ENCODE data around the gene TNPO1.
A peak's percentile ranks its signal among the peaks of the same experiment; 100 is the strongest.

TNPO1 gene

GRCh38 chr5:72956324-72957140, 140.1 kb downstream of the TNPO1 start:
- Histone ChIP-seq H3K27ac (ENCODE audit: low read length) (no peak overlapping the region), H3K4me3 (ENCODE audit: low read length) (peak overlapping the region; percentile 70), H3K9ac (ENCODE audit: low read depth, low read length) (peak overlapping the region; percentile 61), H3K9me3 (ENCODE audit: insufficient read depth, low read depth, low read length) (no peaks in the 10 kb centered on the region), H3K4me1 (ENCODE audit: insufficient read depth, low read length) (peaks cover 14% of the 10 kb centered on the region), H3K27me3 (ENCODE audit: insufficient read depth, low read length) (peaks cover 19% of the 10 kb centered on the region; the same call in 1 of the 2 replicates), H3K36me3 (ENCODE audit: insufficient read depth, low read depth, low read length) (no peaks in the 10 kb centered on the region)

DNA sequence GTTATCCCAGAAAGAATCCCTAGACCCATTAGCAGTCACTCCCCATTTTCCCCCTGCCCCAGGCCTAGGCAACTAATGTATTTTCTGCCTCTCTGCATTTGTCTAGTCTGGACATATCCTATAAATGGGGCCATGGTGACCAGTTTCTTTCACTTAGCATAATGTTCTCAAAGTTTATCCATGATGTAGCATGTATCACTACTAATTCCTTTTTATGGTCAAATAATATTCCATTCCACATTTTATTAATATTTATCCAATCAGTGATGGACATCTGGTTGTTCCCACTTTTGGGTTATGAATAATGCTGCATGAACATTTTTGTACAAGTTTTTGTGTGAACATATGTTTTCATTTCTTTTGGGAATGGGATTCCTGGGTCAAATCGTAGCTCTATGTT, 140.9 kb downstream of the TNPO1 start:
- H3K27ac ChIP-seq (ENCODE audit: low read length), result no peak overlapping the region
- H3K4me1 ChIP-seq (ENCODE audit: insufficient read depth, low read length), result peaks cover 14% of the 10 kb centered on the region
- peaks cover 19% of the 10 kb centered on the region; the same call in 1 of the 2 replicates for H3K27me3 ChIP-seq (ENCODE audit: insufficient read depth, low read length)
- no peak overlapping the region for H3K9ac ChIP-seq (ENCODE audit: low read depth, low read length)
- no peaks in the 10 kb centered on the region for H3K36me3 ChIP-seq (ENCODE audit: insufficient read depth, low read depth, low read length)
- peak overlapping the region; percentile 70 for H3K4me3 ChIP-seq (ENCODE audit: low read length)
- H3K9me3 ChIP-seq (ENCODE audit: insufficient read depth, low read depth, low read length), result no peaks in the 10 kb centered on the region

GRCh38 chr5:72959257-72959656, 142.8 kb downstream of the TNPO1 start:
- Histone ChIP-seq H3K36me3 (ENCODE audit: insufficient read depth, low read depth, low read length) (no peaks in the 10 kb centered on the region), H3K9me3 (ENCODE audit: insufficient read depth, low read depth, low read length) (no peaks in the 10 kb centered on the region), H3K9ac (ENCODE audit: low read depth, low read length) (no peak overlapping the region), H3K4me1 (ENCODE audit: insufficient read depth, low read length) (peaks cover 5% of the 10 kb centered on the region), H3K27ac (ENCODE audit: low read length) (no peak overlapping the region), H3K27me3 (ENCODE audit: insufficient read depth, low read length) (peaks cover 19% of the 10 kb centered on the region; the same call in 1 of the 2 replicates), H3K4me3 (ENCODE audit: low read length) (no peak overlapping the region)

All from iPS-20b (cell line).